Measurements from ENCODE around the gene SORCS2. TPM values are rescaled to one million over a fixed set of nuclear protein-coding genes. Genes with fewer than 3 reads are reported as not detected.

Gene SORCS2
- total RNA-seq, 4 donors from 2014 or later = 2.0 to 7.4 (median 3.6) TPM

DNA sequence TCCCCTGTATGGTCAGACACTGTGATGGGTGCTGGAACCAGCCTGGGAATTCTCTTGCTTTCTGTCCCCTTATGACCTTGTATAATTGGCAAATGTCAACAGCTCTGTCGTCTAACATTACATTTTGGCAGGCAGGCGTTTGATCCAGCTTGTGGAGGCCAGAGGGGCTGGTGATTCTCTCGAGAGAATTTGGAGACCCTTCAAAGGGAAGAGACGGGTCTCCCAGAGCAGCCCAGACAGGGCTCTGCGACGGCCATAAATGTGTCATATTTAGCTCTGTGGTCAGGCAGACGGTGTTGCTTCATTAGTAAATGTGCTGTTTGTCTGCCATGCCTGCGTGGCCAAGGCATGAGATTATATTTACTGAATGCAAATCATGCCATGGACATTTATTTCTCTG is 68.7 kb downstream of the SORCS2 start:
- 50 to 82% methylated on average over 2 to 7 of the region's 8 CpGs for WGBS, 2 donors (ENCODE audit: low coverage in 1 of 2)
- no peaks in the 10 kb centered on the region for H3K36me3 ChIP-seq
- peaks cover 0 to 25% (median 5%) of the 10 kb centered on the region in 3 donors for H3K4me1 ChIP-seq
- no peak overlapping the region for H3K4me3 ChIP-seq
- ATAC-seq = no peak
- H3K9me3 ChIP-seq = no peaks in the 10 kb centered on the region
- no peak overlapping the region for H3K27ac ChIP-seq
- no peak for TF ChIP-seq EP300 (IDR thresholded peaks at IDR 0.05)
- TF ChIP-seq POLR2A (IDR thresholded peaks at IDR 0.05) = no peak
- TF ChIP-seq POLR2AphosphoS5 (IDR thresholded peaks at IDR 0.05) = no peak
- TF ChIP-seq, protein P1, sequence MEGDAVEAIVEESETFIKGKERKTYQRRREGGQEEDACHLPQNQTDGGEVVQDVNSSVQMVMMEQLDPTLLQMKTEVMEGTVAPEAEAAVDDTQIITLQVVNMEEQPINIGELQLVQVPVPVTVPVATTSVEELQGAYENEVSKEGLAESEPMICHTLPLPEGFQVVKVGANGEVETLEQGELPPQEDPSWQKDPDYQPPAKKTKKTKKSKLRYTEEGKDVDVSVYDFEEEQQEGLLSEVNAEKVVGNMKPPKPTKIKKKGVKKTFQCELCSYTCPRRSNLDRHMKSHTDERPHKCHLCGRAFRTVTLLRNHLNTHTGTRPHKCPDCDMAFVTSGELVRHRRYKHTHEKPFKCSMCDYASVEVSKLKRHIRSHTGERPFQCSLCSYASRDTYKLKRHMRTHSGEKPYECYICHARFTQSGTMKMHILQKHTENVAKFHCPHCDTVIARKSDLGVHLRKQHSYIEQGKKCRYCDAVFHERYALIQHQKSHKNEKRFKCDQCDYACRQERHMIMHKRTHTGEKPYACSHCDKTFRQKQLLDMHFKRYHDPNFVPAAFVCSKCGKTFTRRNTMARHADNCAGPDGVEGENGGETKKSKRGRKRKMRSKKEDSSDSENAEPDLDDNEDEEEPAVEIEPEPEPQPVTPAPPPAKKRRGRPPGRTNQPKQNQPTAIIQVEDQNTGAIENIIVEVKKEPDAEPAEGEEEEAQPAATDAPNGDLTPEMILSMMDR (IDR thresholded peaks at IDR 0.05) = no peak
- no peaks in the 10 kb centered on the region for H3K27me3 ChIP-seq

DNA sequence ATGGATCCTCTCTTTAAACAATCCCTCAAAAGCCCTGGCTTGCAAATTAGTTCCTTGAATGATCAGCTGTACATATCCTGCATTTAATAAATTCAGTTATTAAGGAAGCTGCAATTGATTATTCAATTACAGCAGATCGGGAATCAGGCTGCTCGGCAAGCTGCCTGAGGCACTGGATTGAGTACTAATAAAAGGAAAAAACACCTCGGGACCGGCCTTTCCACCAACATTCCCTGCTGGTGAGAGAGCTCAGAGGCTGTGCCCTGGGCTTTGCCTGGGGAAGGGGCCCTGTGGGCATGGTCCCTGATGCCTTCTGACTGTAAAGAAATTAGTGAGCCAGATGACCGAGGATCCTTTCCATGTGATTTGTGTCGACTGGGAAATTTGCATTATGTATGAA is 69.2 kb downstream of the SORCS2 start:
- Histone ChIP-seq H3K27ac (no peak overlapping the region), H3K4me3 (no peak overlapping the region), H3K9me3 (no peaks in the 10 kb centered on the region), H3K4me1 (peaks cover 0 to 20% (median 3%) of the 10 kb centered on the region in 3 donors), H3K27me3 (no peaks in the 10 kb centered on the region), H3K36me3 (no peaks in the 10 kb centered on the region)
- WGBS, 2 donors (ENCODE audit: low coverage in 1 of 2) = 81 to 85% methylated on average over 4 to 6 of the region's 6 CpGs
- no peak for ATAC-seq
- TF ChIP-seq POLR2A (IDR thresholded peaks at IDR 0.05) = no peak
- no peak for TF ChIP-seq POLR2AphosphoS5 (IDR thresholded peaks at IDR 0.05)
- TF ChIP-seq, protein P1 (IDR thresholded peaks at IDR 0.05) = no peak
- no peak for TF ChIP-seq EP300 (IDR thresholded peaks at IDR 0.05)

DNA sequence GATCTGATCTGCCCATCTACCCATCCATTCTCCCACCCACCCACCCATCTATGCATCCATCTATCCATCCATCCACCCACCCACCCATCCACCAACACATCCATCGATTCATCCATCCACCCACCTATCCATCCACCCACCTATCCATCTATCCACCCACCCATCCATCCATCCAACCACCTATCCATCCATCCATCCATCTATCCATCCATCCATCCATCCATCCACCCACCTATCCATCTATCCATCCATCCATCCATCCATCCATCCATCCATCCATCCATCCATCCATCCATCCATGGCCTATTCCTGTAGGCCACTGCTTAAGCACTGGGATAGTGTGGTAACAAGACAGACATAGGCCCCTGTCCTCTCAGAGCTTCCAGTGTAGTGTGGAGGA is 69.8 kb downstream of the SORCS2 start:
- Histone ChIP-seq H3K4me3 (no peak overlapping the region), H3K4me1 (peaks cover 0 to 14% (median 0%) of the 10 kb centered on the region in 3 donors), H3K9me3 (no peaks in the 10 kb centered on the region), H3K27me3 (no peaks in the 10 kb centered on the region), H3K27ac (no peak overlapping the region), H3K36me3 (no peaks in the 10 kb centered on the region)
- TF ChIP-seq POLR2A (IDR thresholded peaks at IDR 0.05) = no peak
- TF ChIP-seq, protein P1 (IDR thresholded peaks at IDR 0.05) = no peak
- no peak for TF ChIP-seq POLR2AphosphoS5 (IDR thresholded peaks at IDR 0.05)
- no peak for TF ChIP-seq EP300 (IDR thresholded peaks at IDR 0.05)
- no peak for ATAC-seq
- 100% methylated on average over 1 of the region's 1 CpG for WGBS, 2 donors (ENCODE audit: low coverage in 1 of 2)

DNA sequence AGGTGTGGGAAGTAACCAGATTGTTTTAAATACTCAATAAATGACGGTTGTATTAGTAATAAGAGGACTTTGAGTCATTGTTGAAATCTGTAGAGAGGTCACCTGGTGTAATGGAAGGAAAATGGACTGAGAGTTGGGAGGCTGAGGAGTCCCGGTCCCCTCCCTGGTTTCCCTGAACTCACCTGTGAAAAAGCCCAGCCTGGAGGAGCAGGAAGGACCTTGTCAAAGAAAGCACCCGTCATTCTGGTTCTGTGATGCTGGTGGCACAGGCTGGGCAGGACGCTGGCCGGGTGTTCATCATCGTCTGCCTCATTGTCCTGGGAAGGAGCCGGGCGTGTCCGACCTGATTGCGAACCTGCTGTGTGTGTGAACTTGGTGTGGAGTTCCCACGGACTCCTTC is 70.8 kb downstream of the SORCS2 start:
- no peak overlapping the region for H3K4me3 ChIP-seq
- H3K4me1 ChIP-seq = peaks cover 0 to 9% (median 0%) of the 10 kb centered on the region in 3 donors
- TF ChIP-seq POLR2A (IDR thresholded peaks at IDR 0.05) (no peak), POLR2AphosphoS5 (IDR thresholded peaks at IDR 0.05) (no peak), EP300 (IDR thresholded peaks at IDR 0.05) (no peak)
- TF ChIP-seq, protein P1 (IDR thresholded peaks at IDR 0.05) = no peak
- H3K27me3 ChIP-seq = no peaks in the 10 kb centered on the region
- no peaks in the 10 kb centered on the region for H3K9me3 ChIP-seq
- H3K36me3 ChIP-seq = no peaks in the 10 kb centered on the region
- no peak overlapping the region for H3K27ac ChIP-seq
- no peak for ATAC-seq
- 83 to 85% methylated on average over 5 of the region's 11 CpGs for WGBS, 2 donors (ENCODE audit: low coverage in 1 of 2)

DNA sequence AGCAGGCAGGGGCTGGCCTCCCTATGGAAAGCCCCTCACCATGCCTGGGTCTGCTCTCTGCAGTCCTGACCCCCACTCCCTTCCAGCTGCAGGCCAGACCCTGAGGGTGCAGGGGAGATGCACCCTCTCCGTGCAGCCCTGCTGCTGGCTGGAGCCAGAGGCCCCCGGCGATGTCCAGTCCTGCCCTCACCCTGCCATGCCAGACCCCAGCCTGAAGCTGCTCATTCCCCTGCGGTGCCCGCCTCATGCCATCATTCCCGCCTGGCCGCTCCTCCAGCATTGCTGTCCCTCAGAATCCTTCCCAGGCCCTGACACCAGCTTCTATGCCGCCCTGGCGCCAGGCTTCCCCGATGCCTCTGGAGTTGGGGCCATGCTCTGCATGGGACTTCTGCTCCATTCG is 72.4 kb downstream of the SORCS2 start:
- peaks cover 0 to 9% (median 0%) of the 10 kb centered on the region in 3 donors for H3K4me1 ChIP-seq
- H3K27me3 ChIP-seq = no peaks in the 10 kb centered on the region
- no peak overlapping the region for H3K4me3 ChIP-seq
- no peak for ATAC-seq
- 50% methylated on average over 2 of the region's 11 CpGs; no CpG with 5 or more reads in 1 of the 2 donors for WGBS, 2 donors (ENCODE audit: low coverage in 1 of 2)
- H3K36me3 ChIP-seq = no peaks in the 10 kb centered on the region
- no peaks in the 10 kb centered on the region for H3K9me3 ChIP-seq
- no peak for TF ChIP-seq POLR2A (IDR thresholded peaks at IDR 0.05)
- TF ChIP-seq, protein P1 (IDR thresholded peaks at IDR 0.05) = no peak
- no peak for TF ChIP-seq EP300 (IDR thresholded peaks at IDR 0.05)
- no peak for TF ChIP-seq POLR2AphosphoS5 (IDR thresholded peaks at IDR 0.05)
- no peak overlapping the region for H3K27ac ChIP-seq
